PFSK-1 (cell line): Measurements from ENCODE around the gene ARF1.

ENCODE experiments used
- FOXP2 ChIP-seq: optimal IDR thresholded peaks from 2 replicates; pipeline ENCODE3; 2011; ENCODE audit warnings: borderline replicate concordance, control low read depth, inconsistent platforms; ENCODE audit not compliant: insufficient read depth; ENCODE audit errors: extremely low read length, extremely low read depth
- POLR2AphosphoS5 ChIP-seq: IDR thresholded peaks from 2 replicates; pipeline ENCODE4 v1.6.1; 2012; ENCODE audit warnings: low read depth, mild to moderate bottlenecking, control low read depth, low read length, moderate library complexity
- REST ChIP-seq, 2 experiments: IDR thresholded peaks; 2 replicates each; pipeline versions ENCODE4 v1.6.1 to v1.8.0; 2011 to 2012; ENCODE audit warnings: low read depth in 2 of 2, low read length in 2 of 2, control low read depth in 1 of 2, inconsistent platforms in 1 of 2, mild to moderate bottlenecking in 1 of 2, moderate library complexity in 1 of 2; ENCODE audit not compliant: insufficient read depth in 1 of 2
- SIN3A ChIP-seq: IDR thresholded peaks from 2 replicates; pipeline ENCODE4 v1.6.1; 2012; ENCODE audit warnings: mild to moderate bottlenecking, low read length, moderate library complexity, borderline replicate concordance; ENCODE audit not compliant: insufficient read depth
- TAF1 ChIP-seq: IDR thresholded peaks from 2 replicates; pipeline ENCODE4 v1.6.1; 2012; ENCODE audit warnings: low read length, control low read depth, borderline replicate concordance; ENCODE audit not compliant: insufficient read depth

ARF1 gene

GRCh38 chr1:228145463-228146416 lies 63.2 kb downstream of the ARF1 start:
- no peak for TF ChIP-seq SIN3A
- no peak for TF ChIP-seq TAF1
- TF ChIP-seq FOXP2 = no peak
- TF ChIP-seq POLR2AphosphoS5 = no peak
- TF ChIP-seq REST (IDR thresholded peaks at IDR 0.05; ENCODE audit: insufficient read depth in 1 of 2, low read depth in 2 of 2, low read length in 2 of 2) = no peak

GRCh38 chr1:228146417-228147150 lies 64.1 kb downstream of the ARF1 start:
- TF ChIP-seq FOXP2 = no peak

- TF ChIP-seq POLR2AphosphoS5 = no peak
- TF ChIP-seq FOXP2 = no peak
Measured at GRCh38 chr1:228147151-228147693, 64.7 kb downstream of the ARF1 start.

- TF ChIP-seq REST (IDR thresholded peaks at IDR 0.05; ENCODE audit: insufficient read depth in 1 of 2, low read depth in 2 of 2, low read length in 2 of 2) = no peak
- TF ChIP-seq FOXP2 = no peak
- TF ChIP-seq SIN3A = no peak
- TF ChIP-seq POLR2AphosphoS5 = no peak
- no peak for TF ChIP-seq TAF1
Measured at GRCh38 chr1:228147768-228148167, 65.3 kb downstream of the ARF1 start.

GRCh38 chr1:228148196-228148861 lies 65.8 kb downstream of the ARF1 start:
- TF ChIP-seq SIN3A = no peak
- TF ChIP-seq FOXP2 = no peak
- no peak for TF ChIP-seq POLR2AphosphoS5
- no peak for TF ChIP-seq TAF1
- no peak for TF ChIP-seq REST (IDR thresholded peaks at IDR 0.05; ENCODE audit: insufficient read depth in 1 of 2, low read depth in 2 of 2, low read length in 2 of 2)
